Prostate gland (tissue), 2 donors: ENCODE data around the gene SEMA4C.

Source experiments
- CTCF ChIP-seq, 4 experiments: fragments of 200-600 bp in 2 of 4; fragments of 450-650 bp in 2 of 4; sonication (generic) in 2 of 4; IDR thresholded peaks; 1 replicate in 3 of 4; 2 replicates in 1 of 4; pipeline ENCODE4 v1.5.1; 2016 to 2019; ENCODE audit warnings: antibody characterized with exemption in 4 of 4, mild to moderate bottlenecking in 2 of 4, moderate library complexity in 2 of 4
- POLR2A ChIP-seq: fragments of 450-650 bp; IDR thresholded peaks from one replicate; pipeline ENCODE4 v1.6.1; 2016; ENCODE audit warnings: antibody characterized with exemption, mild to moderate bottlenecking
- POLR2AphosphoS5 ChIP-seq: sonication (generic); formaldehyde crosslinking; IDR thresholded peaks from one replicate; pipeline ENCODE4 v1.6.1; 2017; ENCODE audit warnings: antibody characterized with exemption

- TF ChIP-seq CTCF (IDR thresholded peaks at IDR 0.05) (no peak), POLR2A (no peak), POLR2AphosphoS5 (no peak)
Measured at GRCh38 chr2:96879545-96880040, 9.7 kb upstream of the SEMA4C start.
